NCI-H1092 (cell line): Measurements from ENCODE around the gene USP53.
"Not testable (repeated sequence)": the region's sequence is repeated elsewhere in the genome, so short reads cannot be mapped to it uniquely, and the experiment has no call there.

Experiments used
- DNase-seq: peaks from one replicate; lab custom pipeline; 2025; lab: John Stamatoyannopoulos, UW

Gene USP53

DNA sequence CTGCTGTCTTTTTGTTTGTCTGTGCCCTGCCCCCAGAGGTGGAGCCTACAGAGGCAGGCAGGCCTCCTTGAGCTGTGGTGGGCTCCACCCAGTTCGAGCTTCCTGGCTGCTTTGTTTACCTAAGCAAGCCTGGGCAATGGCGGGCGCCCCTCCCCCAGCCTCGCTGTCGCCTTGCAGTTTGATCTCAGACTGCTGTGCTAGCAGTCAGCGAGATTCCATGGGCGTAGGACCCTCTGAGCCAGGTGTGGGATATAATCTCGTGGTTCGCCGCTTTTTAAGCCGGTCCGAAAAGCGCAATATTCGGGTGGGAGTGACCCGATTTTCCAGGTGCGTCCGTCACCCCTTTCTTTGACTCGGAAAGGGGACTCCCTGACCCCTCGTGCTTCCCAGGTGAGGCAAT is 67.0 kb downstream of the USP53 start:
- DNase-seq = not testable (repeated sequence)

DNA sequence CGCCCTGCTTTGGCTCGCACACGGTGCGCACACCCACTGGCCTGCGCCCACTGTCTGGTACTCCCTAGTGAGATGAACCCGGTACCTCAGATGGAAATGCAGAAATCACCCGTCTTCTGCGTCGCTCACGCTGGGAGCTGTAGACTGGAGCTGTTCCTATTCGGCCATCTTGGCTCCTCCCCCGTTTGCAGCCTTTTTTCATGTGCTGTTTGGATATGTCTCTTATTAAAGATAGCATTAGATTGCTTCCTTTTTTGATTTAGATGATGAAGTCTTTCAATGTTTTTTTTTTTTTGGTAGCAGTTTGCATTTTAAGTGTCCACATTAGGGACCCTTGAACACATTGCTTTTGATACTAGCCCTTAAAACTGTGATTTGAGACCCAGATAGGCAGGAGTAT is 67.4 kb downstream of the USP53 start:
- DNase-seq = not testable (repeated sequence)

DNA sequence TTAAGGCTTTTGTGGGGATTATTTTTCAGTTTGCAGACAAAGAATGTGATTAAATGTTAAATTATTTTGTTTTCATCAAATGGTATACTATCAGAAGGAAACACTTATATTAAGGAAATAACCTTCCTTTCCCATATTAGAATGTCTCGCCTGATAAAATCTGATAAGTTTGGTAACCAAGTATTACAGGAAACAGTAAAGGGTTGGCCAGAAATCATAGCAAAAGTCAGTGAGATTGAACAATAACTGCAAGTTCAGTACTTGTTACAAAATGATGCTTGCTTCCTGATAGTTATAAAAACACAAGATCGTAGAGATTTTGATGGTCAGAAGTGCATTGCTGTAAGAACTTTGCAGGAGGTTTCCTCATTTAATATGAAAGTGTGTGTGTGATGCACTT is 68.9 kb downstream of the USP53 start:
- no peak for DNase-seq

DNA sequence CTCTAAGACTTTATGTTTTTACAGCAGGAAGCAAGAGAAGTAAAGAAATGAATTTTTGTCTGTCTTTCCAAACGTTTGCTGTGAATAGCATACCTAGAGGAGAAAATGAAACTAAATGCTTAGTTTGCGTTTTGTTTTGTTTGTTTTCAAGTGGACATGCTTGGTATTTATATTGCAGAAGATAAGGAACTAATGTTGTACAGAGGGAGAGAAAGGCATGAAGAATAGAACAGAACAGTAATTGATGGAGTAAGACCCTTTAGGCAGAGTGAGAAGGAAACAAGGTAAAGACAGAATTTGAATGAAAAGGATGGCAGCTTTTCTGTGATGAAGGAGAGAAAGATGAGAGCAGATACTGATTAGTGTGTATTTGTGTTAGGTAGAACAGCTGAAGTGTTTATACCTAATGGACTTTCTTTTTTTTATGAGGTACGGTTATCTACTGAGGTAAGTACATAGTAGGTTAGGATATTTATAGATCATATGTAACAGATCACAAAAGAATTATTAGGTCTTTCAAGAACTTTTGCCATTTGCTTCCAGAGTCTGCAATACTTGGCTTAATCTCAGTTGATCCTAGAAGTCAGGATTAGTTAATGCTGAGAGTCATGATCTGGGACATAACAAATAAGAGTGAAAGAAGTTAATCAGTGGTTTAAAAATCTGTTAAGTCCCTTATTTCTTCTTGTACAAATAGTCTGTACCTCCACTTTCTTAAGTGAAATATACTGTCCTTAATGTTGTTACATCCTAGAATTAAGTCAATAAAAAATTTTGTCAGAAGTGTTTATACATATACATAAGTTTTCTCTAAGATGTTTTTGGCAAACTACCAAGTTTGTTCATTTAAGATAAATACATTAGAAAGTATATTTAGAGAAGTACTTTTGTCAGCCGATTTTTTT is 72.6 kb downstream of the USP53 start:
- no peak for DNase-seq

DNA sequence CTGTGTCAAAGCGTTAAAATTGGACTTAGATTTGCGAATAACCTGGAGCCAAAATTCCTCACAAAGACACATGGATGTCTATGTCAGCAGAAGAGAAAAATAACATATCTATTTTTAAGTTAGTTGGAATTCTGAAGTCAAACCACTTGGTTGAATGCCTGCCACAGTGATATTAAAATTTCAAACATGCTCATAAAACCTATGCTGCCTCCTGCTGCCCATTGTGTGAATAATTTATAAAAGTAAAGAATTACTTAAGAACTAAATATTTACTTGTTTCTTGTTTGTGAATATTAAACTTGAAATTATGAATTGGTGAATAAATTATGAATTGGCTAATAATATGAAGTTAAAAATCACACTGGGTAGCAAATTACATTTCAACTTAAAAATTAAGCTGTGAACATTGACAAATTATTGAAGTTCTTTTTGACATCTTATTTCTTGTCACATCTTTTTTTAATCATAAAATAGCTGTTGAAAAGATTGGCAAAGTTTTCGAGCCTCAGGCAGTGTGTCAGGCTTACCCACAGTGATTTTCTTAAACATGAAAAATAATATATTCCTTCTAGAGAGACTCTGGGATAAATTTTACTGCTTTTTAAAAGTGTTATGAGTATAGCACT is 74.0 kb downstream of the USP53 start:
- DNase-seq = no peak

DNA sequence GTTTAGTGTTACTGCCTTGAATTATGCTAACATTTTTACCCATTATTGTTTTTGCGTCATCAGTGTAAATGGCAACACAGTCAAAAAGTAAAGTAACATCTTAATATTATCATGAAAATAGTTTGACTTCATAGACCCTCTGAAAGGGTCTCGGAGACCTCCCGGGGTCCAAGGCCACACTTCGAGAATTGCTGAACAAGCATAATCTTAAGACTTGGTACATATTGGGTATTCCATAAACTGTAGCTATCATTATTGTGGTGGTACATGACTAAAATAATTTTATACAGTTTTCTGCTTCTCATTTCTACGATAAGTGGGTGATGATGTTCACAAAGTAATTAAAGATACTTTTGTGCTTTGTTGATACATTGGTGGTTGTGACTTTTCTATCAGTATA is 76.8 kb downstream of the USP53 start:
- no peak for DNase-seq

DNA sequence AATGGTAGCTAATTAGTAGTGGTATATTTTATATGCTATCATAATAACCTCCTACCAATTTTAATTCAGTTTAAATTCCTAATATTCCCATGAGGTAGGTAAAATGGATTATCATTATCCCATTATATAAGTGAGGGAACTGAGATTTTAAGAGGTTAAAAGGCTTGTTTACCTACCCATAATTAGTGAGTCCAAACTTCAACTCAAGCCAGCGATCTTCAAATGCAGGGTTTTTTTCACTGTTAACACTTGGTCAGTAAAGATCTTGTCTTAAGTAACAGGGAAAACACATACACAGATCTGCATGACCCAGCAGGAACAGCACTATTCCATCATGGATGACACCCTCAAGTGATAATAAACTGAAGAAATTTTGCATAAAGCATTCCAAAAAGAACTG is 78.1 kb downstream of the USP53 start:
- no peak for DNase-seq

DNA sequence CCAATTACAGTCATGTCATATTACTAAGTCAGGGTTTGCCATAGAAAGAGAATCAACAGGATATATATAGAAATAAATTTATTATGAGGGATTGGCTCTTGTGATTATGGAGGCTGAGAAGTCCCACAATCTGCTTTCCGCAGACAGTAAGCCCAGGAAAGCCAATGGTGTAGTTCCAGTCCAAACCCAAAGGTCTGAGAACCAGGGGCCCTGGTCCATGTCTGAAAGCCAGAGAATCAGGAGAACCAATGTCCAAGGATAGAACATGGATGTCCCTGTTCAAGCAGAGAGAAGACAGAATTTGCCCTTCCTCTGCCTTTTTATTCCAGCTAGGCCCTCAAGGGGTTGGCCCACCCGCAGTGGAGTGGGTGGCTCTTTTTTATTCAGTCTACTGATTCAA is 83.8 kb downstream of the USP53 start:
- no peak for DNase-seq

DNA sequence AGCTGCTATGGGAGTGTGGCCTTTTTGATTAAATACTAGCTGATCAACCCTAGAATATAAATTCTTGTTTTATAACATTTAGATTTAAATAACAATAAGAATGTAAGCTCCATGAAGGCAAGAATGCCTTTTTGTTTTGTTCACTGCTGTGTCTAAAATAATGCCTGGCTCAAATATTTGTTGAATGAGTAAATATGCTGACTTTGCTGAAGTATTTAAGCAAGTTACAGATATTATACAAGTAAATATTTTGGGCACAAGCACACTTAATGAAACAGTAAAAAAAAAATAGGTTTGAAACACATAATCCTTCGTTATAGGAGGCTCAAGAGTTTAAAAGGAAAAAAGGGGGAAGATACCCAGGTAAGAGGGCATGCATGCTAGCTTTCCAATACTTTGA is 85.3 kb downstream of the USP53 start:
- no peak for DNase-seq

DNA sequence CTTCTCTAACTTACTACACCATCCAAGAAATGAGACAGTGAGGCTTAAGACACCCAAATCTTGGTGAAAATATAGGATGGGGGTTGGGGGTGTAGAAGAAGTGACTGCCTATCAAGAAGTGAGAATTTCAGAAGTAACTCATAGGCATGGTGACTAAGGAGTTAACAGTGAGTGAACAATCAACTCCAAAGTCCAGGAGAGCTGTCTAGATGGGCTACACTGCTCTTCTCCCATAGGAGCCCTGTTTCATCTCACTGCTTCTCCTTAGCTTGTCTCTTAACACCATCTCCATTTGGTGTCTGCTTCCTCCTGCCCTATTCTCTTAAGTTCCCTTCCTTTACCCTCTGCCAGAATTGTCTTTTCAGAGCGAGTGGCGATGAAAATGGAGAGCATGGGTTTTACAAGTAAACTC is 86.8 kb downstream of the USP53 start:
- no peak for DNase-seq

DNA sequence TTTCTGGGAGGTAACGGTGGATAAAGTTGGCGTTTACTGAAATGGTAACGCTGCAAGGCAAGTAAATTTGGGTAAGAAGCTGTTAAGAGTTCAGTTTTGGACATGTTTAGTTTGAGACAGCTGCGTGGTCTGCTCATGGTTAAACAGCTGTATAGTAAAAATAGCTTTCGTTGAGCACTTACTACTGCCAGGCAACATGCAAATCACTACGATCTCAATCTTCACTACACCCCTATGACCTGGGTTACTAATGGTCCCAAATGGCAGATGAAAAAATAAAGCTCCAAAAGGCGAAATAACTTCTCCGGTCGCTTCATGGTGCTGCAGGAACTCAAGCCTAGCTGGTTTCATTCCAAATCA is 87.2 kb downstream of the USP53 start:
- DNase-seq = no peak

DNA sequence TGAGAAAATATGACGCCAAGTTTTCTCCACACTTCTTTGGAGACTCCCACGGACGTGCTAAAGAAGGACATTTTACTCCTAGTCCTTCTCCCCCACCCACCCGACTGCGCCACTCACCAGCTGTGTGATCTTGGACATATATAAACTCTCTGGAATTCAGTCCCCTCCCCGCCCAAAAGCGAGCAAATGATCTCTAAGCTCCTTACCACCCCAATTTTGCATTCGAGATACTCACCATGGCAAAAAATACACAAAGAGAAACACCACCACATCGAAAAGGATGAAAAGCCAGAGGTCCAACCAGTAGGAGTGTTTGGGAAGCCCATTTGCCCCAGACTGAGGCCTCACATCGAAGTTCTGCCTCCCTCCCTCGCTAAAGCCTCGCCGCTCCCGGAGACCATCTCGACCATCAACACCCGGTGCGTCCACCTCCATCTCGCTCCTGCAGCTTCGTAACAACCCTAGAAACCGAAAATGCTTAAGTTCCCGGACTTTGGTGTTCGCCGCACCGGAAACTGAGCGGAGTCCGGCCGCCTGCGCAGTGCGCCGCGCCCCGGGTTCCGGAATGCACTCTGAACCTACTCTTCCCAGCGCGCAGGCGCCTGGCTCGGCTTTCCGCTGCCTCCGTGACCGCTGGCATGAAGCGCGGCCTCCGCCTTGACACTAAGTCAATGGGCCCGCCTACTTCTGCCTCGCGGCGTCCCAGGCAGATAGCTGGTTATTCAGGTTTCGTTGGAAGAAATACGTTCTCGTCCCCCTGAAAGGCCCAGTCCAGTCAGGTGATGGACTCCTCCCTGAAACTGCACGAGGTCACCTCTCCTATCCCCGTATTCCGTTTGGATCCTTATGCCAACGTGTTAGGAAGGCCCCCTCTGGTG is 87.8 kb downstream of the USP53 start:
- DNase-seq = no peak

DNA sequence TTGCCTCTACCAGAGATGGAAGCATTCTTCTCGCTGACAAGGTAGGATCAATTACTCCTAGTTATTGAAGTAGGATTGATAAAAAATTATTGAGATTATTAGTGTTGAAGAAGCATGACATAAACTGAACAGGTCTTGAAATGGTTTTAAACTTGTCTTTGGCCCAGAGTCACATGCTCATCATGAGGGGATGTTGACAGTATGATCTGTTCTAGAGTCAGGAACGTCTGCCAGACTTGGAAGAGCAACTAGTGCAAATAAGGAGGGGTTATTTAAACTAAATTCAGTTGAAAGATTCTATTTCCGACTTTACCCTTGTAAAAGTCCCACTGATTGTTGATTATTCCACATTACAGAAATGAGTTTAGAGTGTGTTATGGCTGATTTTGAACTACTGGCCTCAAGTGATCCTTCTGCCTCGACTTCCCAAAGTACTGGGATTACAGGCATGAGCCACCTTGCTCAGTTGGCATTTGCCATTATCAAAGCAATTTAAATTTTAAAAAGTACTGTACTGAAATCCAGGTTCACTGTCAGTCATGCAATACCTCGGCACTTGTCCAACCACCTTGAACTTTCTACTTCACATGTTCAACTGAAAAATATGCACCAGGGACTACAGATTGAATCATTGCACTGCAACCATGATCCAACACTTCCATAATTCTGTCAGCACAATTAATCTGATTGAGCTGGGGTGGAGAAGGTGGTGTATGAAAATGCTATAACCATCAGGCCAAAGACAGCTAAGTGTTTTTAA is 89.7 kb downstream of the USP53 start:
- DNase-seq = no peak

DNA sequence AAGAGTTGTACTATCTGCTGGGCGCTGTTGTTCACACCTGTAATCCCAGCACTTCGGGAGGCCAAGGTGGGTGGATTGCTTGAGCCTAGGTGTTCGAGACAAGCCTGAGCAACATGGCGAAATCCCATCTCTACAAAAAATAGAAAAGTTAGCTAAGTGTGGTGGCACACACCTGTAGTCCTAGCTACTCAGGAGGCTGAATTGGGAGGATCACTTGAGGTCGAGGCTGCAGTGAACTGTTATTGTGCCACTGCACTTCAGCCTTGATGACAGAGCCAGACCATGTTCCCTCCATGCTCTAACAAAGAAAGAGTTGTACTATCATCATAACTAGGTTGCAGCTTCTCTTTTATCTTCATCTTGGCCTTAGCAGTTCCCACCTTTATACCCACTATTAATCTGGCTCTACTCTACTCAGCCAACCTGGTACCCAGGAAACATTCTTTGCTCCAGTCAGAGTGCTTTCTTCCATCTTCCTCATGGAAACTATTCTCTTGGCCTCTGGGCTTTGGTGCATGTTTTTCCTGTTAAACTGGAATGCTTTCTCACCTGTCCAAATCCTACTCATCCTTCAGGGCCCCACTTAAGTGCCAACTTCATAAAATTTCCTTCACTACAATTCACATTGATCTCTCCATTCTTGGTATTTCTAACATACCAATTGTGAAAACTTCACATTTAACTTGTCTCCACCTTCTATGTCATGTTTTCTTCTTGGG is 91.2 kb downstream of the USP53 start:
- no peak for DNase-seq

DNA sequence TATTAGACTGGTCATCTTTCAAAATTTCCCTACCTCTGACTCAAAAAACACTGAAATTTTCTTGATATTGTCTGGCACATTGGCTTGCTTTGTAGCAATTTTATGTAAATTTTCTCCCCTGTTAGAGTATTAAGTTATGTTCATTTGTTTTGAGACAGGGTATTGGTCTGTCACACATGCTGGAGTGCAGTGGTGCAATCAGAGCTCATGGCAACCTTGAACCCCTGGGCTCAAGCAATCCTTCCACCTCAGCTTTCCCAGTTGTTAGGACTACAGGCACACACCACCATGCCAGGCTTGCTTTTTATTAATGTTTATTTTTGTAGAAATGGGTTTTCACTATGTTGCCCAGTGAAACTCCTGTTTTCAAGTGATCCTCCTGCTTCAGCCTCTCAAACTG is 91.9 kb downstream of the USP53 start:
- DNase-seq = no peak

DNA sequence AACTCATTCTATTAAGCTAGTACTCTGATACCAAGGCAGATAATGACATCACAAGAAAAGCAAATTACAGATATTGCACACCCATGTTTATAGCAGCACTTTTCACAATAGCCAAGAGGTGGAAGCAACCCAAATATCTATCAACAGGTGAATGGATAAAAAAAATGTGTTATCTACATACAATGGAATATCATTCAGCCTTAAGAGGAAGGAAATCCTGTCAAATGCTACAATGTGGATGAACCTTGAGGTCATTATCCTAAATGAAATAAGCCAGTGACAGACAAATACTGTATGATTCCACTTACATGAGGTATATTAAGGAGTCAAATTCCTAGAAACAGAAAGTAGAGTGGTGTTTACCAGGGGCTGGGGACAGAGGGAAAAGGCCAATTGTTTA is 95.1 kb downstream of the USP53 start:
- DNase-seq = no peak

DNA sequence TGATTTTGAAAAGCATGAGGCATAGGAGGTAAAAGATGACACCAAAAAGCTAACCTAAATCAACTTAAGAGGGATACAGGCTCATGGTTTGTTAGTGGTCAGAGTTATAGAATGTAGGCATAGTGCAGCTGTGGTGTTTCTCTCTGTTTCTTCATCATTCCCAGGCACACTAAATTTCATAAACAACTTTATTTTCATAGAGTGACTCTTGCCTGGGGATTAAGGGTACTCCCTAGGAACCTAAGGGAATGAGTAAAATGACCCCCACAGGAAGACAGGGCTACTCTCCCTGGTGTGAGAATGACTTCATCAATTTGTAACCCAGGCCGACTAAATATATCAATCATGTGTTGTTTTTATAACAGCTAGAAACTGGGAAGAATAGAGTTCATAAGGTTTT is 98.3 kb downstream of the USP53 start:
- DNase-seq = no peak

DNA sequence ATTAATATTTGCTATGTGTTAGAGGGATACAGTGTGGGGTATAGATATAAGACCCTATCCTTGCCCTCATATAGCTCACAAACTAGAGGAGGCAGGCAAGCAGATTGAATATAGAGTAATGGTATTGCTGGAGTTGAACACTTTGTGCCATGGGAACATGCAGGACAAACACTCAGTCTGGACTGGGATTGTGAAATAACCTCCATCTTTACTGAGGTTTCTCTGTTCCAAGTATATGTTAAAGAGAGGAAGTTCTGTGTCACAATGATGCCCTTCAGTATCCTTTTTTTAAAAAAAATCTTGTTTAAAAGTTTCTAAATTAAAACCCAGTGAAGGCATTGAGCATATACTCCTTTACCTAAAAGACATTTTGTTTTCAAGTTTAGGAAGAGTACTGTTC is 100.7 kb downstream of the USP53 start:
- DNase-seq = no peak

DNA sequence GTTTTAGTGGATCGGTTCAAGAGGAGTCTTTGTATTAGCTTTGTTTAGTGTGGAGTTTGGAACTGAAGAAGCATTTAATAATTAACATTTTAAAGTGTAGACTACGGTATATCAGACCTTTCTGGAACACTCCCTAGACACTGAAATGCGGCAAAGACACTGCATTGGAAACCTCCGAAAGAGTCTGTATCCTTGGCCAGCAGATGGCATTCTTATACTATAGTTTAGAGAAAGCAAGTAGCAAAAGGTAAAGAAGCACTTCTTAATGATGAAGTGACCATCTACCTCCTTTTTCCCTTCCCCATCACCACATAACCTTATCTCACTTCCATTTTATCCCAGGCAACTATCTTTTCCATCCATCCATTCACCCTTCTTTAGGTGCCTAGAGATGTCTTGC is 101.8 kb downstream of the USP53 start:
- peak; percentile 4 for DNase-seq

DNA sequence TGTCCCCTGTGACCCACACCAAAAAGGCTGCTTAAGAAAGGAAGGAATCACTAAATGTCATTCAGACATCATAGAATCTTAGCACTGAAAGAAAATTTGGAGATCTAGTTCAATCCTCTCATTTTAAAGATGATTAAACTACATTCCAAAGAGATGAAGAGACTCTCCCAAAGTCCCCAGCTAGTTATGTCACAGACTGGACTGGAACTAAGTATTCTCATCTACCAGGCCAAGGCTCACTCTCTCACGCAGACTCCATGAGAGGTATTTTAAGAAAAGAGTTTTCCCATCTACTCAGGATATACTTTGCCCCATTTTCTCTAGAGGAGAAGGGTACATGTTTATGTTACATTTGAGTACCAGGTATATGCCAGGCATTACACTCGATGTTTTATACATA is 102.5 kb downstream of the USP53 start:
- no peak for DNase-seq

DNA sequence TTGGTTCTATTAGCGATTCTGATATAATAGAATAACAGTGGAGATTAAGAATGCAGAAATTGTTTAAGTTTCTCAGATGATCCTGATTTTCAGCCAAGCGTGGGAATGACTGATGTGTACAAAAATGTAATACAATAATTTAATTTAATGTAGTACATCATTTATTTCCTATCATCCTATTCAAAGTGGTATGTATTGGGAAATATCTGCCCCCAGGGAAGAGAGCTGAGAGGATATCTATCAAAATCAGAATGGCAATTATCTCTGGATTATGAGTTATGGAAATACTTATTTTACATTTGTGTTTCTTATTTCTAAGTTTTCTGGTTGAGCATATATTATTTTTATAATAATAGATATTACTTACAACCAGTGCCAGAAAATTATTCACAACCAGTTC is 105.5 kb downstream of the USP53 start:
- DNase-seq = no peak
